SK-N-MC (cell line): ENCODE results near the gene MORN5.

Source experiments
- EZH2 ChIP-seq: fragments of 200-600 bp; sonication (generic); IDR thresholded peaks from one replicate; pipeline ENCODE4 v1.6.1; 2017; ENCODE audit warnings: antibody characterized with exemption
- FOXP2 ChIP-seq: optimal IDR thresholded peaks from 2 replicates; pipeline ENCODE3; 2011; ENCODE audit warnings: mild to moderate bottlenecking, moderate library complexity; ENCODE audit not compliant: insufficient read depth; ENCODE audit errors: extremely low read length, control extremely low read depth

GRCh38 chr9:122217640-122218039 lies 57.9 kb downstream of the MORN5 start:
- TF ChIP-seq EZH2 (no peak), FOXP2 (no peak)
